Neural cell (in vitro differentiated cells): ENCODE data around the gene PAQR3.

Source experiments
- EZH2 ChIP-seq: fragments of 200-600, 300-800 bp; shearing (Covaris generic), sonication (generic); IDR thresholded peaks from 2 replicates; pipeline ENCODE4 v1.6.1; 2014; ENCODE audit warnings: antibody characterized with exemption, low read length, borderline replicate concordance, mild to moderate bottlenecking; ENCODE audit not compliant: insufficient read depth, poor library complexity, severe bottlenecking
- POLR2AphosphoS5 ChIP-seq: IDR thresholded peaks from 2 replicates; pipeline ENCODE4 v1.6.1; 2012

GRCh38 chr4:78956975-78957374 is 17.7 kb upstream of the PAQR3 start:
- no peak for TF ChIP-seq POLR2AphosphoS5
- TF ChIP-seq EZH2: no peak
